IPS-20b (cell line): ENCODE results near the gene SEC31A.
"Not testable (repeated sequence)": the region's sequence is repeated elsewhere in the genome, so short reads cannot be mapped to it uniquely, and the experiment has no call there.

Source experiments
- H3K27ac ChIP-seq: one replicate; pipeline ENCODE4 v1.5.1; 2013; ENCODE audit warnings: low read length
- H3K27me3 ChIP-seq: 2 replicates; pipeline ENCODE4 v1.6.1; 2013; ENCODE audit warnings: mild to moderate bottlenecking, low read length, inconsistent platforms; ENCODE audit not compliant: insufficient read depth
- H3K36me3 ChIP-seq: 2 replicates; pipeline ENCODE4 v1.6.1; 2013; ENCODE audit warnings: low read depth, mild to moderate bottlenecking, inconsistent platforms, low read length, moderate library complexity; ENCODE audit not compliant: insufficient read depth
- H3K4me1 ChIP-seq: 2 replicates; pipeline ENCODE4 v1.6.1; 2013; ENCODE audit warnings: mild to moderate bottlenecking, control low read depth, inconsistent platforms, low read length, moderate library complexity; ENCODE audit not compliant: insufficient read depth
- H3K4me3 ChIP-seq: 2 replicates; pipeline ENCODE4 v1.5.1; 2013; ENCODE audit warnings: mild to moderate bottlenecking, low read length, inconsistent platforms
- H3K9ac ChIP-seq: 2 replicates; pipeline ENCODE4 v1.6.1; 2013; ENCODE audit warnings: low read depth, mild to moderate bottlenecking, inconsistent platforms, low read length, moderate library complexity
- H3K9me3 ChIP-seq: 2 replicates; pipeline ENCODE4 v1.6.1; 2013; ENCODE audit warnings: mild to moderate bottlenecking, low read depth, low read length, inconsistent platforms; ENCODE audit not compliant: insufficient read depth

SEC31A gene

DNA sequence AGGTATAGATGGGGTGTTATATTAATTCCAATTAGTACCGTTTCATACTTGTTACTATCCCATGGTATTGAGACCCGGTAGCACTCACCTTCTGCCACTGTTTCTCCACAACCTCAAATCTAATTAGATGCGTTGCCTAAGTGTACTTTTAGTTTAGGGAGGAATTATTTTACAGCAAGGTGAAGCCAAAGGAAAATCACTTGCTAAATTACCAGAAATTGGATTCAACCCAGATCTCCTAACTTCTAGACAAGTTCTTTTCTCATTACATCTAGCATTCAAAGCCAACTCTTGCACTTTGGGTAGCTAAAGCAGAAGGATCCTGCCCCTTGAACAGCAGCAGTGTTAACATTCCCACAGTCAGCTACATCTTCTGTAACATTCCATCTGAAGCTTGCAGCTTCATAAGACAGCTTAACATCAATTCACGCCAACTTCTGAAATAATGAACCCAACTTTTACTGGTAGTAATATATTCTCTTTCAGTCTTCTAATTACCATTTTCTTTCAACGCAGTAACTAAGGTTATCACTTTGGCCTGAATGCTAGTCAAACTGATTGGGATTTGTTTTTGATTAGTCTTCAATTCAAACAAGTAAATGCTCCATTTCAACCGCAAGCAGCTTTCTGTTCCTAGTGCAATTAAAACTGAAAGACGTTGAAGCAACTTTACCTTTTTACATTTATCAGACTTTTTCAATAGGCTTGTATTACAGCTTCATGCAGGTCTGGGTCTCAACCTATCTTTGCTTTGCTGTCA is 934 bp upstream of the SEC31A start:
- Histone ChIP-seq H3K4me3 (peak overlapping the region; percentile 87), H3K27me3 (no peaks in the 10 kb centered on the region), H3K36me3 (peaks cover 43% of the 10 kb centered on the region), H3K27ac (peak overlapping the region; percentile 79), H3K9ac (peak overlapping the region; percentile 94), H3K4me1 (0 out of 2 replicates have a peak, but pooled peaks cover 6% of the 10 kb centered on the region), H3K9me3 (no peaks in the 10 kb centered on the region)

DNA sequence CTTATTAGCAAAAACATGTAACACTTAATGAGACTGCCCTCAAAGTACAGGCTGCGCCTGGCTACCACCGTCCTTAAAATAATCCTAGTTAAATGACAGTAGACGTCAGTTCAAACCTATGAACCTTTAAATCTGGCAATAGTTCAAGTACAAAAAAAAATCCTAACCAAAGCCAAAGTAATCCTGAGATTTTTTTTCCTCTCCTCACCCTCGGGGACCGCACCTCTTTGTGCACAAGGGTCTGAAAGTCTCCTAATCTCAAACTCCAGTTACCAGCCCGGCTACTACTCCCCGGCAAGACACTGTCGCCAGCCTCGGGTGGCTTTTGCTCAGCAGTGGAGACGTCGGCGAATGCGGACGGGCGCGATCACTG is 439 bp downstream of the SEC31A start:
- H3K4me1 ChIP-seq, result 0 out of 2 replicates have a peak, but pooled peaks cover 6% of the 10 kb centered on the region
- peak overlapping the region; percentile 87 for H3K4me3 ChIP-seq
- peak overlapping the region; percentile 46 for H3K27ac ChIP-seq
- peaks cover 30% of the 10 kb centered on the region for H3K36me3 ChIP-seq
- no peaks in the 10 kb centered on the region for H3K9me3 ChIP-seq
- H3K9ac ChIP-seq, result peak overlapping the region; percentile 94
- H3K27me3 ChIP-seq, result no peaks in the 10 kb centered on the region

DNA sequence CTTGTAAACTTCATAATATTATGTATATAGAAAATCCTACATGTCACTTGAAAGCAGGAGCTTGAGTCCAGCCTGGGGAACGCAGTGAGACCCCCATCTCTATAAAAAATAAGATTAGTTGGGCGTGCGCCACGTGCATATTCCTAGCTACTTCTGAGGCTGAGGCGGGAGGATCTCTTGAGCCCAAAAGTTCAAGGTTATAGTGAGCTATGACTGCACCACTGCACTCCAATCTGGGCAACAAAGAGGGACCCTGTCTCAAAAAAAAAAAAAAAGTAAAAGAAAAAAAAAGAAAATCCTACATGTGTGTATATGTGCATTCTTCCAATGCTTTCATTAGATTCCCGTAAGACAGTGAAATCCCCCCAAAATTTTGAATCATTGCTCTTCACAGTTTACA is 1.7 kb downstream of the SEC31A start:
- Histone ChIP-seq H3K4me3 (peak overlapping the region; percentile 87), H3K9me3 (no peaks in the 10 kb centered on the region), H3K9ac (peak overlapping the region; percentile 21; the same call in 1 of the 2 replicates), H3K36me3 (peaks cover 17% of the 10 kb centered on the region), H3K4me1 (0 out of 2 replicates have a peak, but pooled peaks cover 6% of the 10 kb centered on the region), H3K27me3 (no peaks in the 10 kb centered on the region), H3K27ac (no peak overlapping the region)

GRCh38 chr4:82886147-82886942 is 4.6 kb downstream of the SEC31A start:
- no peak overlapping the region for H3K9ac ChIP-seq
- H3K9me3 ChIP-seq, result no peaks in the 10 kb centered on the region
- no peak overlapping the region for H3K27ac ChIP-seq
- H3K4me1 ChIP-seq, result no peaks in the 10 kb centered on the region
- H3K27me3 ChIP-seq, result no peaks in the 10 kb centered on the region
- H3K36me3 ChIP-seq, result peaks cover 5% of the 10 kb centered on the region
- no peak overlapping the region for H3K4me3 ChIP-seq

DNA sequence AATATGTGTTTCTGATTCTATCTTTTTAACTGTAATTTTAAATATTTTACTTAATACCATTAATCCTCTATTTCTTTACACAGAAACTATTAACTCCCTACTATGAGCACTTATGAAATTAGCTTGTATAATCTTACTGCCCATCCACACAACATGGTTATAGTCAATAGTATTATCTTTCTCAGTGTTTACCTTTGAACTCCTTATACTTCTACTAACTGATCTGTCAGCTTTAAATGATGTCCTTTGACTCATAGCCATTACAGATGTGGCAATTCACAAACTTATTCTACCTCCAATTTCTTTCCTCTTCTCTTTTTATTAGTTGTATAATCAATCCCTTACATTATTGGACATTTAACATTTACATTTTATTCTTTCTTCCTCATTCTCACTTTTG is 5.5 kb downstream of the SEC31A start:
- no peak overlapping the region for H3K27ac ChIP-seq
- H3K36me3 ChIP-seq, result peaks cover 10% of the 10 kb centered on the region
- H3K4me3 ChIP-seq, result no peak overlapping the region
- H3K4me1 ChIP-seq, result no peaks in the 10 kb centered on the region
- no peaks in the 10 kb centered on the region for H3K9me3 ChIP-seq
- H3K9ac ChIP-seq, result no peak overlapping the region
- H3K27me3 ChIP-seq, result no peaks in the 10 kb centered on the region

DNA sequence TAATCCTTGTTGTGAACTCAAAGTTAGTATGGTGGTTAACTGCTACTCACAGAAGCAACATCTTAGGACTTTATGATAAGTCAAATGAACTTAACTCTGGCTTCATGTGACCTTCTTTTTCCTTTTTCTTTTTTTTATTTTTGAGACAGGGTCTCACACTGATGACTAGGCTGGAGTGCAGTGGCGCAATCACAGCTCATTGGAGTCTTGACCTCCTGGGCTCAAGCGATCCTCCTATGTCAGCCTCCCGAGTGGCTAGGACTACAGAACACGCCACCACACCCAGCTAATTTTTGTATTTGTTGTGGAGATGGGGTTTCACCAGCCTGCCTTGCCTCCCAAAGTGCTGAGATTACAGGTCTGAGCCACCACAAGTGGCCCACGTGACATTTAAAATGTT is 22.4 kb downstream of the SEC31A start:
- Histone ChIP-seq H3K27ac (no peak overlapping the region), H3K4me3 (no peak overlapping the region), H3K27me3 (no peaks in the 10 kb centered on the region), H3K9ac (no peak overlapping the region), H3K36me3 (peaks cover 95% of the 10 kb centered on the region), H3K9me3 (no peaks in the 10 kb centered on the region), H3K4me1 (no peaks in the 10 kb centered on the region)

DNA sequence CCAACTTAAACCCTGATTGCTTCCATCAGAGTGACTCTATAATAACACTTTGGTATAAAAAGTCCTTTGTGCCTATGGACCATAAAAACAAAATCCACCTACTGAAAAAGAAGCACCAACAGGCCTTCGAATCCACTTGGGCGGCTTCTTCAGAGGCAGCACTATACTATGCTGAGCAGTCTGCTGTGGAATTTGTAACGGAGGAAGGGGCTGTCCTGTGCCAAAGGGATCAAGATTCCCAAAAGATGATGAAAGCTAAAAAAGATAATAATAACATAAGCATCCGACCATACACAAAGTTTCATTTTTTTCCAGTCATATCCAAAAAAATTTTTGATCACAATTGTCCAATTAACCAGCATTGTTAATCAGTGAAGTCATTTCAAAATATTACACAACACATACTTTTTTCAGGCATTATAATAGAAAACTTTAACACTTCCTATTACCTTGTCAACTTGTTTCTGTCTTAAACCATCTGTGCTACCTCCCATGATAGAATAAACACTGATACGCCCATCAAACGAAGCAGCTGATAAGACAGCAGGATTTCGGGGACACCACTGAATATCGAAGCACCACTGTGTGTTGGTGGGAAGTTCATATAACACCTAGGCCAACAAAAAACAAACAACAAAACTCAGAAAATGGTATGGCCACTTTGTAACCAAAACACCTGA is 24.1 kb downstream of the SEC31A start:
- Histone ChIP-seq H3K9me3 (no peaks in the 10 kb centered on the region), H3K36me3 (peaks cover 93% of the 10 kb centered on the region), H3K27me3 (no peaks in the 10 kb centered on the region), H3K9ac (no peak overlapping the region), H3K4me1 (no peaks in the 10 kb centered on the region), H3K27ac (no peak overlapping the region), H3K4me3 (no peak overlapping the region)

DNA sequence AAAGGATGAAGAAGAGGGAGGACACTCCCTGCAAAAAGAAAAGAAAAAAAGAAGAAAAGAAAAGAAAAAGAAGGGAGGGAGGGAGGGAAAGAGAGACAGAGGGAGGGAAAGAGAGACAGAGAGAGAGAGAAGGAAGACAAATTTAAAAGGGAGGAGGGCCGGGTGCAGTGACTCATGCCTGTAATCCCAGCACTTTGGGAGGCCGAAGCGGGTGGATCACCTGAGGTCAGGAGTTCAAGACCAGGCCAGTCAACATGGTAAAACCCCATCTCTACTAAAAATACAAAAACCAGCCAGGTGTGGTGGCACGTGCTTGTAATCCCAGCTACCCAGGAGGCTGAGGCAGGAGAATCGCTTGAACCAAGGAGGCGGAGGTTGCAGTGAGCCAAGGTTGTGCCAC is 24.9 kb downstream of the SEC31A start:
- H3K9me3 ChIP-seq, H3K4me3 ChIP-seq, H3K27ac ChIP-seq, H3K9ac ChIP-seq, H3K4me1 ChIP-seq, H3K27me3 ChIP-seq: not testable (repeated sequence)
- peaks cover 92% of the 10 kb centered on the region for H3K36me3 ChIP-seq

GRCh38 chr4:82865592-82865991 is 25.4 kb downstream of the SEC31A start:
- Histone ChIP-seq H3K36me3 (peaks cover 91% of the 10 kb centered on the region), H3K27ac (no peak overlapping the region), H3K9ac (no peak overlapping the region), H3K4me3 (no peak overlapping the region), H3K4me1 (no peaks in the 10 kb centered on the region), H3K27me3 (no peaks in the 10 kb centered on the region), H3K9me3 (no peaks in the 10 kb centered on the region)

GRCh38 chr4:82864336-82864979 is 26.5 kb downstream of the SEC31A start:
- no peaks in the 10 kb centered on the region for H3K9me3 ChIP-seq
- H3K27me3 ChIP-seq, result no peaks in the 10 kb centered on the region
- H3K36me3 ChIP-seq, result peaks cover 89% of the 10 kb centered on the region
- H3K9ac ChIP-seq, result no peak overlapping the region
- H3K4me3 ChIP-seq, result no peak overlapping the region
- H3K27ac ChIP-seq, result no peak overlapping the region
- H3K4me1 ChIP-seq, result no peaks in the 10 kb centered on the region

DNA sequence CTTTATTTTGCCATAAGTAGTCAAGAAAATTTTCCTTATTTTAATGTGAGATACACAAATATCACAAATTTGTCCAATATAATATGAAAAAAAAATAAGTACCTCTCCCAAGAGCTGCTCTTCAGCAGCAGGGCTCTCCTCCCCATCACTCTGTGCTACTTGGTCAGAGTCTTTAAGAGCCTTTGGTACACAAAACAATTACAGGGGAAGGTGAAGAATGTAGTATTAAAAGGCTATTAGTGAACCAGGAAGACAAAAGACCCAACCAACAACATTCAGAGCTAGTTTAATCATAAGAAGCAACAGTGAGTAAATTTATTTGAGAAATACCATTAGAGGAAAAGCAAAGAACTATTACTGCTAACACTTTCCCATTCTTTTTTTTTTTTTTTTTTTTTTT is 29.4 kb downstream of the SEC31A start:
- Histone ChIP-seq H3K27me3 (no peaks in the 10 kb centered on the region), H3K4me3 (no peak overlapping the region), H3K4me1 (no peaks in the 10 kb centered on the region), H3K9ac (no peak overlapping the region), H3K9me3 (no peaks in the 10 kb centered on the region), H3K36me3 (peaks cover 81% of the 10 kb centered on the region), H3K27ac (no peak overlapping the region)
